Mesothelial cell of epicardium (in vitro differentiated cells): Measurements from ENCODE around the gene HPSE2. TPM values are rescaled to one million over a fixed set of nuclear protein-coding genes. Genes with fewer than 3 reads are reported as not detected.
A peak's percentile ranks its signal among the peaks of the same experiment; 100 is the strongest.

Source experiments
- DNase-seq, 2 experiments: peaks; one replicate each; pipeline ENCODE4 v3.0.0; 2021; ENCODE audit warnings: low spot score in 2 of 2; ENCODE audit not compliant: unreplicated experiment in 2 of 2
- H3K27ac Mint-ChIP-seq: 2 replicates; pipeline ENCODE4 v1.8.0; 2021; ENCODE audit warnings: mixed read lengths
- H3K27me3 Mint-ChIP-seq: 2 replicates; pipeline ENCODE4 v1.8.0; 2021; ENCODE audit warnings: low read depth, mixed read lengths
- H3K36me3 Mint-ChIP-seq: 2 replicates; pipeline ENCODE4 v1.8.0; 2021; ENCODE audit warnings: mixed read lengths
- H3K4me1 Mint-ChIP-seq: 2 replicates; pipeline ENCODE4 v1.8.0; 2021; ENCODE audit warnings: mixed read lengths
- H3K4me3 Mint-ChIP-seq: 2 replicates; pipeline ENCODE4 v1.8.0; 2021; ENCODE audit warnings: mild to moderate bottlenecking, moderate library complexity, mixed read lengths
- H3K9me3 Mint-ChIP-seq: 2 replicates; pipeline ENCODE4 v1.8.0; 2021; ENCODE audit warnings: mixed read lengths
- CTCF ChIP-seq: fragments of 200-600 bp; sonication (generic); IDR thresholded peaks from one replicate; pipeline ENCODE4 v1.5.0; 2021; ENCODE audit warnings: antibody characterized with exemption; ENCODE audit not compliant: unreplicated experiment
- total RNA-seq: library from RNA; stranded (reverse); gene quantifications from 3 replicates; pipeline ENCODE4 v1.2.1, GENCODE V29; 2021

Gene HPSE2
- total RNA-seq, 1 donor from 2014 or later, result 2.3 TPM

GRCh38 chr10:98956576-98957260 lies 278.9 kb downstream of the HPSE2 start:
- no peaks in the 10 kb centered on the region for H3K36me3 Mint-ChIP-seq

GRCh38 chr10:98953251-98953650 lies 282.4 kb downstream of the HPSE2 start:
- Mint-ChIP-seq H3K4me1 (peaks cover 29% of the 10 kb centered on the region), H3K9me3 (no peaks in the 10 kb centered on the region), H3K36me3 (no peaks in the 10 kb centered on the region), H3K27me3 (no peaks in the 10 kb centered on the region), H3K4me3 (no peak overlapping the region), H3K27ac (no peak overlapping the region)
- no peak for TF ChIP-seq CTCF
- no peak for DNase-seq

More at GRCh38 chr10:98956576-98957260, 278.9 kb downstream of the HPSE2 start:
- no peaks in the 10 kb centered on the region for H3K27me3 Mint-ChIP-seq
- no peak overlapping the region for H3K27ac Mint-ChIP-seq
- H3K9me3 Mint-ChIP-seq, result no peaks in the 10 kb centered on the region
- peaks cover 24% of the 10 kb centered on the region for H3K4me1 Mint-ChIP-seq
- no peak for DNase-seq
- H3K4me3 Mint-ChIP-seq, result no peak overlapping the region
- no peak for TF ChIP-seq CTCF

GRCh38 chr10:98951269-98952000 lies 284.2 kb downstream of the HPSE2 start:
- Mint-ChIP-seq H3K9me3 (peaks cover 9% of the 10 kb centered on the region), H3K27ac (no peak overlapping the region), H3K27me3 (no peaks in the 10 kb centered on the region), H3K4me1 (peaks cover 18% of the 10 kb centered on the region), H3K4me3 (no peak overlapping the region), H3K36me3 (no peaks in the 10 kb centered on the region)
- TF ChIP-seq CTCF, result no peak
- DNase-seq, result no peak

GRCh38 chr10:98950106-98950505 lies 285.5 kb downstream of the HPSE2 start:
- Mint-ChIP-seq H3K27me3 (peaks cover 2% of the 10 kb centered on the region), H3K36me3 (no peaks in the 10 kb centered on the region), H3K27ac (no peak overlapping the region), H3K9me3 (peaks cover 9% of the 10 kb centered on the region), H3K4me3 (no peak overlapping the region), H3K4me1 (peaks cover 17% of the 10 kb centered on the region)
- TF ChIP-seq CTCF, result no peak
- DNase-seq, result no peak

GRCh38 chr10:98949306-98949705 lies 286.3 kb downstream of the HPSE2 start:
- peaks cover 2% of the 10 kb centered on the region for H3K27me3 Mint-ChIP-seq
- H3K9me3 Mint-ChIP-seq, result peaks cover 9% of the 10 kb centered on the region

More at GRCh38 chr10:98949306-98949705, 286.3 kb downstream of the HPSE2 start:
- DNase-seq, result no peak
- no peak for TF ChIP-seq CTCF
- peaks cover 17% of the 10 kb centered on the region for H3K4me1 Mint-ChIP-seq
- H3K27ac Mint-ChIP-seq, result peak overlapping the region; percentile 10
- no peaks in the 10 kb centered on the region for H3K36me3 Mint-ChIP-seq
- H3K4me3 Mint-ChIP-seq, result no peak overlapping the region
